ENCODE measurements around the gene TBX4.

TBX4 gene

DNA sequence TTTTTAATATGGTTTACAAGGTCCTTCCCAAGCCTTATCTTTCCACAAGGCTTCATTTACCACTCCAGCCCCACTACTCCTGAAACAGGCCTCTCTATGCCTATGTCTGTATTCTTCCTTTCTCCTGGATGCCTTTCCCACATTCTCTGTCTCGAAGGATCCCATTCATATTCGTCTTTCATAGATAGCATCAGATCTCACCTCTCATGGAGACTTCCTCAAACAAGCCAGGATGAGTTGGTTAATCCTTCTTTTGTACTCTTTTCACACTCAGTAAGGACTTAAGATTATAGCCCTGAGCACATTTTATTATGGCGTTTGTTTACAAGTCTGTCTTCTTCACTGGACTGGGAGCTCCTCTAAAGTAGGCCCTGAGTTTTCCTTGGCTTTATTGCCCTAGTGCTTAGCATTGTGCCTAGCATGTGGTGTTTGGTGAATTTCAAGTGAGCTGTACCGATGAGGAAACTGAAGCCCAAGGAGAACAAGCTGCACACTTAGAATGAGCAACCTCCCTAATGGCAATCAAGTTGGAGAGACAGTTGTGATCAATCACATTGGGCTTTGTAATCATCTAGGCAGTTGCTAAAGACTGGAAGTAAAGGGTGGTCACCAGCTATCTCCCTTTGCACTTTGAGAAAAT, 10.0 kb upstream of the TBX4 start:
- CTCF ChIA-PET = interaction anchor here (0.8 to 1.1 kb wide), 2 partner anchors 14 to 133 kb away, joined by 3 read pairs; no protein-coding TSS in a partner anchor
- DNase-seq (ENCODE audit: extremely low spot score) = no peak
- TF ChIP-seq CTCF (IDR thresholded peaks at IDR 0.05; ENCODE audit: control extremely low read depth, extremely low read depth, low read depth, missing control alignments) = no peak

DNA sequence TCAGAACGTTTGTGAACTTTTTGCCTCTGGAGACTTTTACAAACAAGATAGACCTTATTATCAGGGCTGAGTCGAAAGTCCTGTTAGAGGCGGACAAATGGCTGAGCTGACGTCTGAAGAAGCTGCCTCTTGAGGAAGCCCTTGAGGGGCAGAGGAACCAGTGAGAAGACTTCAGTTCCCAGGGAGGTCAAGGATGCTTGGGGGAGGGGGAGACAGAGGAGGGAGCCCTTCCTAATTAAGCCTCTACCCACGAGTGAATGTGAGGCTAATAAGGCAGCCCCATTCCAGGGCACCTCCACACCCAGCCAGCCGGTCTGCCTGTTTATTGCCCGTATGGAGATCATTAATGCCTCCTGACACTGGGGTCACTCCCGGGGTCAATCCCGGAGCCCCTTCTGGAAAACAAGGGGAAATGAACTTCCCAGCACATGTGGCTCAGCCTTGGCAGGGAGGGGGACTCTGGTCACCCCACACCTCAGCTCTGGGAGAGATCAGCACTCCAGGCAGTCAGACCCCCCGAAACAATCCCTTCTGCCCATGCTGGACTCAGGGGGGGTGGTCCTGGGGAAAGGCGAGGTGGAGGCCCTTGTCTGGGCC, 9.2 kb upstream of the TBX4 start:
- POLR2A ChIA-PET = no interaction called here
- CTCF ChIA-PET = interaction anchor here (1.1 kb wide), 2 partner anchors 14 to 25 kb away, joined by 3 read pairs; no protein-coding TSS in a partner anchor
- TF ChIP-seq CTCF (IDR thresholded peaks at IDR 0.05; ENCODE audit: control extremely low read depth, extremely low read depth, low read depth, missing control alignments) = no peak
- no peak for DNase-seq (ENCODE audit: extremely low spot score)

More for the DNA sequence above, 10.0 kb upstream of the TBX4 start:
- POLR2A ChIA-PET = no interaction called here

DNA sequence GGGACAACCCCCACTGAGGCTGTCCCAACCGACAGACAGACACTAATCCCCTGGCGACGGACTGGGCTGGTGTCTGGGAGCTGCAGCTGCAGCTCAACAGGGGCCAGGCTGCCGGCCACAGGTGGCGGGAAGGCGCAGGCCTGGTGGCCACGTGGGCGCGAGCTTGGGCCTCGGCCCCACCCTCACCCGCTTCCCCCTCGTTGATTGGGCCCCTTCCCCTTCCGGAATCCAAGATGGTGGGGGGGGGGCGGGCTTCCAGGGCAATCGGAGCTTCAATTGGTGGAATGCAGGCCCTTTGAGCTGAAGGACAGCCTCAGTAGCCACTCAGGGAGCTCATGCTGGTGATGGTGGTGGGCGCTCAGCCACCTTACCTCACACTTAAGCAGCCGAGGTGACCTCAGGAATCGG, 8.7 kb upstream of the TBX4 start:
- ChIA-PET CTCF (interaction anchor here (1.1 kb wide), 1 partner anchor 25 kb away, joined by 3 read pairs; no protein-coding TSS in a partner anchor), POLR2A (no interaction called here)
- TF ChIP-seq CTCF (IDR thresholded peaks at IDR 0.05; ENCODE audit: control extremely low read depth, extremely low read depth, low read depth, missing control alignments) = no peak
- no peak for DNase-seq (ENCODE audit: extremely low spot score)

DNA sequence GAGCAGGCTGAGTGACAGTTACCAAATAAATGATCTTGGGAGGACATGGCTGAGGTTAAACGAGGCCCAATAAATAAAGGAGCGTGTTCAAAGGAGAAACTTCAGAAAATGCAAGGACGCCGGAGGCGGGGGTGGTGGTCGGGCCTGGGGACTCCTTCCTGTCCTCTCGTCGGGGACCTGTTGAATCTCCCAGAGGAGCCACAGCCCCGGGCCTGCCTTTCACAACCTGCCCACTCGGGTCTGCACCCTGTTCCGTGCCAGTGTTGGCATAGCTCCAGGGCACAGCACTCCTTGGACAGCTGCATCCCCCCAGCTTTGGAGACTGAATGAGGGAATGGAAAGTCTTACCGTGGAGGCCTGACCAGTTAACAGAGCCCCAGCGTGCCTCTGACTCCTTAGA, 8.1 kb upstream of the TBX4 start:
- POLR2A ChIA-PET = no interaction called here
- TF ChIP-seq CTCF (IDR thresholded peaks at IDR 0.05; ENCODE audit: control extremely low read depth, extremely low read depth, low read depth, missing control alignments) = no peak
- CTCF ChIA-PET = interaction anchor here (1.1 kb wide), 1 partner anchor 24 kb away, joined by 3 read pairs; no protein-coding TSS in a partner anchor
- no peak for DNase-seq (ENCODE audit: extremely low spot score)

GRCh38 chr17:61444831-61445230, 7.4 kb upstream of the TBX4 start:
- ChIA-PET CTCF (no interaction called here), POLR2A (no interaction called here)
- DNase-seq (ENCODE audit: extremely low spot score) = no peak
- TF ChIP-seq CTCF (IDR thresholded peaks at IDR 0.05; ENCODE audit: control extremely low read depth, extremely low read depth, low read depth, missing control alignments) = no peak

DNA sequence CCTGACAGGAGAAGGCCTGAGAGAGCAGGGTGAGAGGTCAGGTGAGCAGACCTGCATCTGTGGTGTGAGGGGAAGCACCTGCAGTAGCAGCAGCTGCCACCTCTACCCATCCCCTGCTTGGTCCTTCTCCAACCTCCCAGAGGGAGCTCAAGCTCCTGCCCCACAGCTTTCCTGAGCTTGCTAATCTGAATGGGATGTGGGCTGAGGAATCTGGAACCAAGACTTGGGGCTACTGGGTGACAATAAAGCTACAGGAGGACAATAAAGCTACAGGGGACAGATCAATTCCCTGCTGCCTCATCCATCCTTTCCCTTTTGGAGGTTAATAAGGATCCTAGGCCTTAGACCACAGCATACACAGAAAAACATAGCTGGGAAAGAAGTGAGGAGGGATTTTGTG, 4.9 kb upstream of the TBX4 start:
- CTCF ChIA-PET = interaction anchor here (1.2 to 1.4 kb wide), 2 partner anchors 21 to 22 kb away, joined by 3 read pairs; no protein-coding TSS in a partner anchor
- TF ChIP-seq CTCF (IDR thresholded peaks at IDR 0.05; ENCODE audit: control extremely low read depth, extremely low read depth, low read depth, missing control alignments) = no peak
- POLR2A ChIA-PET = no interaction called here
- DNase-seq (ENCODE audit: extremely low spot score) = no peak
